Thyroid gland (tissue), 4 donors: ENCODE measurements around the gene SPATA13.

Source experiments
- POLR2A ChIP-seq, 2 donors: fragments of 450-650 bp; IDR thresholded peaks; one replicate each; pipeline ENCODE4 v1.6.1; 2017; ENCODE audit warnings: antibody characterized with exemption in 2 of 2, mild to moderate bottlenecking in 2 of 2, moderate library complexity in 1 of 2
- TF ChIP-seq, protein P1 (sequence below), 6 experiments: fragments of 200-600 bp in 3 of 6; fragments of 450-650 bp in 3 of 6; sonication (generic) in 3 of 6; IDR thresholded peaks; one replicate each; pipeline ENCODE4 v1.5.1; 2016 to 2019; ENCODE audit warnings: antibody characterized with exemption in 6 of 6, mild to moderate bottlenecking in 2 of 6, inconsistent platforms in 1 of 6, moderate library complexity in 1 of 6

DNA sequence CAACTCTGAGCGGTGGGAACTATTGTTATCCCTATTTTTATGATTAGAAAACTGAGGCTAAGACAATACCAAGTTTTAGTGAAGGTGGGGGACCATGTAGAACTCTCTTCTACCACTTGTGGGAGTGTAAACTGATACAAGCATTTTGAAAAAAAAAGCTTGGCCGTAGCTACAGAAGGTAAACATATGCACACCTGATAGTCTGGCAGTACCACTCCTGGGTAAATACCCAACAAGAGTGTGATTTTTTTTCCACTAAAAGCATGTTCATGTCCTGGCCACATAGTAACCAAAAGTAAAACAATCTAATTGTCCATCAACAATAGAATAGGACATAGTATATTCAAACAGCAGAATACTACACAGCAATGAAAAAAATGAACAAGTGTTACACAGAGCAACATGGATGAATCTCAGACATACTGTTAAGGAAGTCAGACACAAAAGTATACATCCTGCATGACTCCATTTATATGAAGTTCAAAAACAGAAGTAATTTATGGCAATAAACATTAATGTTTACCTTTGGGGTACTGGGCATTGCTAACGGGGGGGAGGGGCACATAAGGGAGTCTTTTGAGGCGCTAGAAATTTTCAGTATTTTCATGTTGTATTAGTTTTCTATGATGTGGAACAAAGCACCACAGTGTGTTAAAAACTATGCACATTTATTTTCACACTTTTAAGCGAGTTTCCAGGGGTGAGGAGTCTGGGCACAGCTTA, 6.4 kb upstream of the SPATA13 start:
- TF ChIP-seq, protein P1, sequence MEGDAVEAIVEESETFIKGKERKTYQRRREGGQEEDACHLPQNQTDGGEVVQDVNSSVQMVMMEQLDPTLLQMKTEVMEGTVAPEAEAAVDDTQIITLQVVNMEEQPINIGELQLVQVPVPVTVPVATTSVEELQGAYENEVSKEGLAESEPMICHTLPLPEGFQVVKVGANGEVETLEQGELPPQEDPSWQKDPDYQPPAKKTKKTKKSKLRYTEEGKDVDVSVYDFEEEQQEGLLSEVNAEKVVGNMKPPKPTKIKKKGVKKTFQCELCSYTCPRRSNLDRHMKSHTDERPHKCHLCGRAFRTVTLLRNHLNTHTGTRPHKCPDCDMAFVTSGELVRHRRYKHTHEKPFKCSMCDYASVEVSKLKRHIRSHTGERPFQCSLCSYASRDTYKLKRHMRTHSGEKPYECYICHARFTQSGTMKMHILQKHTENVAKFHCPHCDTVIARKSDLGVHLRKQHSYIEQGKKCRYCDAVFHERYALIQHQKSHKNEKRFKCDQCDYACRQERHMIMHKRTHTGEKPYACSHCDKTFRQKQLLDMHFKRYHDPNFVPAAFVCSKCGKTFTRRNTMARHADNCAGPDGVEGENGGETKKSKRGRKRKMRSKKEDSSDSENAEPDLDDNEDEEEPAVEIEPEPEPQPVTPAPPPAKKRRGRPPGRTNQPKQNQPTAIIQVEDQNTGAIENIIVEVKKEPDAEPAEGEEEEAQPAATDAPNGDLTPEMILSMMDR (IDR thresholded peaks at IDR 0.05) = no peak
- no peak for TF ChIP-seq POLR2A (IDR thresholded peaks at IDR 0.05)
